GM19240 (cell line): Measurements from ENCODE around the gene SLC35G3.
A peak's percentile ranks its signal among the peaks of the same experiment; 100 is the strongest.
"Not testable (repeated sequence)": the region's sequence is repeated elsewhere in the genome, so short reads cannot be mapped to it uniquely, and the experiment has no call there.

ENCODE experiments used
- DNase-seq: peaks from one replicate; pipeline ENCODE4 v3.0.0; 2011; ENCODE audit warnings: low spot score; ENCODE audit not compliant: insufficient read length

Gene SLC35G3

DNA sequence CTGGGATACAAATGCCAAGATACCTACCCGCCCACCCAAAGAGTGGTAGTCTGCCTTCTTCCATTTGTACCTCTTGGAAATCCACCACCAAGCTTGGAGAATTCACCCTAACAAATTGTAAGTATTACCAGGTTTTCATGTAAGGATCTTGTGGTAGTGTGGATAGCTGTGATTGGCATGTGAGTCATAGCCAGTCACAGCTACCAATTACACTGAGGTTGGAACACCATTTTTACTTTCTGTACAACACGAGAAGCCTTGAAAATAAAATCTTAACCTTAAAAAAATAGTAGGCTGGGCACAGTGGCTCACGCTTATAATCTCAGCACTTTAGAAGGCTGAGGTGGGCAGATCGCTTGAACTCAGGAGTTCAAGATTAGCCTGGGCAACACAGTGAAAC, 18.5 kb upstream of the SLC35G3 start:
- no peak for DNase-seq

DNA sequence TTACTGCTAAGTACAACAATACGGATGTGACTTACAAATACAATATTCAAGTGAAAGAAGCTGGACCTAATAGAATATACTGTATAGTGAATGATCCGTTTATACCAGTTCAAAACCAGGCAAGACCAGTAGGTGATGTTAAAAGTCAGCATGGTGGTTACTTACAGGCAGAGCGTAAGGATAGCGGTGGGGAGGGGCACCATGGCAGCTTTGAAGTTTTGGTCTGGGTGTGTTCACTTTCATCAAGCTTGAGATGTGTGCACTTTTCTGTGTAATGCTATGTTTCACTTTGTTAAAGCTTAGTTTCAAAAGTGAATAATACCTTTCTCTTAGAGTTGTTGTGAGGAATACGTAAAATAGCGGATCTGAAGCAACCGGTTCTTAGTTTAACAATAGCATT, 16.5 kb upstream of the SLC35G3 start:
- no peak for DNase-seq

GRCh38 chr17:35202582-35202981, 8.4 kb upstream of the SLC35G3 start:
- DNase-seq, result not testable (repeated sequence)

DNA sequence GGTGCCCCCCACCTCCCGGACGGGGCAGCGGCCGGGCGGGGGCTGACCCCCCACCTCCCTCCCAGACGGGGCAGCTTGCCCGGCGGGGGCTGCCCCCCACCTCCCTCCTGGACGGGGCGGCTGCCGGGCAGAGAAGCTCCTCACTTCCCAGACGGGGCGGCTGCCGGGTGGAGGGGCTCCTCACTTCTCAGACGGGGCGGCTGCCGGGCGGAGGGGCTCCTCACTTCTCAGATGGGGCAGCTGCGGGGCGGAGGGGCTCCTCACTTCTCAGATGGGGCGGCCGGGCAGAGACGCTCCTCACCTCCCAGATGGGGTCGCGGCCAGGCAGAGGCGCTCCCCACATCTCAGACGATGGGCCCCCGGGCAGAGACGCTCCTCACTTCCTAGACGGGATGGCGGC, 869 bp upstream of the SLC35G3 start:
- DNase-seq, result not testable (repeated sequence)

DNA sequence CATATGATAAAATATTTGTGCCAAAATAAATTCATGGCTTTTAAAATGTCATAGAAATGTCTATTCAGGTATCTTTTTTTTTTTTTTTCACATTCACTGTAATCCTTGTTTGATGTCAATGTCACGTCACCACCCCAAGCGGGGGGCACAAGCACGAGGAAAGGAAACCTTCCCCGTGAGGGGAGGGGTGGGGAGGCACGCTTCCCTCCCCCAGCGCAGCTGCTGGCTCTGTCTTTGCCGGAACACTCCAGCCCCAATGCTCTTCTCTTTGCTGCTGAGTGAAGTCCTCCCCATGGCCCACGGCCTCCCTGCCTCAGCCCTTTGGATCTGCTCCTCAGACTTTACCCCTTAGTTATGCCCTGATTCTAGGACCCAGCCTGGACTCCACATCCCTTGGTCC, 1.5 kb downstream of the SLC35G3 start:
- DNase-seq, result no peak

DNA sequence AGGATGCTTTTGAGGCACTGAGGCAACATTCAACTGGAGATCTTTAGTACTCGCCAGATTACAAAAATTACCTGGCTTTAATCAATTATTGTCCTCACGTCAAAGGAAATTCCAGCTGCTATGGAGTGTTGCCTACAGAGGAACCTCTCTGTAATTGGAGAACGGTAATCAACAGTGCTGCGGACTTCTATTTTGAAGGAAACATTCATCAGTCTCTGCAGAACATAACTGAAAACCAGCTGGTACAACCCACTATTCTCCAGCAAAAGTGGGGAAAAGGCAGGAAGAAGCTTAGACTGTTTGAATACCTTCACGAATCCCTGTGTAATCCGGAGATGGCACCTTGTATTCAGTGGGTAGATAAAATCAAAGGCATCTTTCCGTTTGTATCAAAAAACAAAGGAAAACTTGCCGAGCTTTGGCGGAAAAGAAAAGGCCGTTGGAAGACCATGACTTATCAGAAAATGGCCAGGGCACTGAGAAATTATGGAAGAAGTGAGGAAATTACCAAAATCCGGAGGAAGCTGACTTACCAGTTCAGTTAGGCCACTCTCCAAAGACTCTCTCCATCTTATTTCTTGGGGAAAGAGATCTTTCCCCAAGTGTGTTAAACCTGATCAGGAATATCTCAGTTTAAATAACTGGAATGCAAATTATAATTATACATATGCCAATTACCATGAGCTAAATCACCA, 3.0 kb downstream of the SLC35G3 start:
- no peak for DNase-seq

DNA sequence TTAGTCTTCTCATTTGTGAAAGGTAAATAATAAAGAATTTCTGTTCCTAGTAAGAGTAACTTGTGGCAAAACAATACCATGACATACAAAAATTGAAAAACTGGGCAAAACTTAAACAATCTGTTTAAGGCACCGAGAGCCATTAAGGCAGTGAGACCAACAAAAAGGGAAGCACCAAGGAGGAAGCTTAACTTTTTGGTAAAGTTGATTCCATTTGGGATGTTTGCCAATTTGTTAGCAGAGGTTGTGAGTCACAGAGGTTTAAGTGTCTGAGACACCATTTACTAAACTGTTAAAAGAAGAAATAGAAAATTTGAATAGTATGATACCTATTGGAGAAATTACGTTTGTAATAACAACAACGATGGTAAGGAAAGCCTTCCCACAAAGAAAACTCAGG, 4.9 kb downstream of the SLC35G3 start:
- DNase-seq, result no peak

DNA sequence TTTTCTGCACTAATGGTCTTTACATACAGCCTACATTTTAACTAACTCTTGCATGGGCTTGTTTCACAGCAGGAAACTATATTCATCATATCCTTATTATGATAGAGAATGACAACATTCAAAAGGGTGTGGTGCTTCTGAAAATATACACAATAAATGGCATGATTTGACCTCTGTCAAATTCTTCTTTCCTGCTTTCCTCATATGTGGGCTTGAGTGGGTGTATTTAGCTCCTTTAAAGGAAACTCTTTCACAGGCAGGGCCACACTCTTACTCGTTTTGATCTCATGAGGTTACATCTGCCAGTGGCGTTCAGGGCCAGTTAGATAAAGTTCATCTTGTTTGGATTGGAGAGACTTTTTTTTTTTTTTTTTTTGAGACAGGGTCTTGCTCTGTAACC, 6.1 kb downstream of the SLC35G3 start:
- DNase-seq, result no peak

GRCh38 chr17:35187481-35187880, 6.7 kb downstream of the SLC35G3 start:
- DNase-seq, result no peak

GRCh38 chr17:35185849-35186248, 8.3 kb downstream of the SLC35G3 start:
- DNase-seq, result peak; percentile 10

DNA sequence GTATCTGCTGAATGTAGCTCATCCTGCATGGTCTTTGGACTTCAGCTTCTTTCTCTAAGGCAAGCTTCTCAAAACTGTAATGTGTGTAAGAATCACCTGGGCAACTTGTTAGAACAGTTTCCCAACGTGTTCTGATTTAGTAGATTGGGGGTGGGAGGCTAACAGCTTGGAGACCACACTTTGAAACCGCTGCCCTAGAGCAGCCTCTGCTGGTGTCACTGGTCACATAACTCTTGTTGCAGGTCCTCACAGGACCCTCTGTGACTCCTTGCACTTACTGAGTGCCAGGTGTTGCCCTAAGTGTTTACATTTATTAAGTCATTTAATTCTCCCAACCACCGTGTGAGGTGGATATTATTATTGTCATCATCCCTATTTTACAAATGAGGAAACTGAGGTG, 9.9 kb downstream of the SLC35G3 start:
- DNase-seq, result no peak

GRCh38 chr17:35183332-35183731, 10.9 kb downstream of the SLC35G3 start:
- DNase-seq, result no peak

DNA sequence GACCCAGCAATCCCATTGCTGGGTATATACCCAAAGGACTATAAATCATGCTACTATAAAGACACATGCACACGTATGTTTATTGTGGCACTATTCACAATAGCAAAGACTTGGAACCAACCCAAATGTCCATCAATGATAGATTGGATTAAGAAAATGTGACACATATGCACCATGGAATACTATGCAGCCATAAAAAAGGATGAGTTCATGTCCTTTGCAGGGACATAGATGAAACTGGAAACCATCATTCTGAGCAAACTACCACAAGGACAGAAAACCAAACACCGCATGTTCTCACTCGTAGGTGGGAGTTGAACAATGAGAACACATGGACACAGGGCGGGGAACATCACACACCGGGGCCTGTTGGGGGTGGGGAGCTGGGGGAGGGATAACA, 14.8 kb downstream of the SLC35G3 start:
- not testable (repeated sequence) for DNase-seq

- no peak for DNase-seq
These were observed 17.3 kb downstream of the SLC35G3 start for GRCh38 chr17:35176897-35177296.

DNA sequence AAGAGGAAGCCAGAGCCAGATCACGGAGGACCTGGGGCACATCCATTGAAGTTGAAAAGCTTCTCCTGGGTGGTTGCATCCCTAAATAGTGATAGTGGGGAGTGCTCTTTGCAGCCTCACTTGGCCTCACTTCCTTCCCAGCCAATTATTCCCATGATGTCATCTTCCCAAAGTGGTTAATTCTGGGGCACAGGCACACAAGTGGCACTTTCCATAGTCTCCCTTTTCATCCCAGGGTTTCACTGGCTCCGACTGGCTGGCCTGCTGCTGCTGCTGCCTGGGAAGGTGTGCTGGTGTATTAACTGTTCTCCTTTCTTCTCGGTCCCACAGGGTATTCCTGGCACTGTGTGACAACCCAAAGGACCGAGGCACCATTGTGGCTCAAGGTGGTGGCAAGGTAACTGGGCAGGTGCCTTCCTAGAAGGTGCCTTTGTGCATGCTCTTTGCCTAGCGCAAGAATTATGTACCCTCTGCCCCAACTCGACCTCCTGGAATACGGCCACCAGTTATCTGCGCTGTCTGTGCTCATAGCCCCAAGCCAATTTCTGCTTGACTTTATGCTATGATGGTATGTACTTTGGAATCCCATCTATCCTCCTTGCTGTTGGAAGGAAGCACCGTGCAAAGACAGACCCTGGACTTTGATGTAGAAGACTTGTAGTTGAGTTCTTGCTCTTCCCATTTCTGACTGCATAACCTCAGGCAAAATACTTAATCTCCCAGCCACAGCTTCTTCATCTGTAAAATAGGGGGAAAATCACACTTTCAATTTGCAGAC, 18.4 kb downstream of the SLC35G3 start:
- no peak for DNase-seq

DNA sequence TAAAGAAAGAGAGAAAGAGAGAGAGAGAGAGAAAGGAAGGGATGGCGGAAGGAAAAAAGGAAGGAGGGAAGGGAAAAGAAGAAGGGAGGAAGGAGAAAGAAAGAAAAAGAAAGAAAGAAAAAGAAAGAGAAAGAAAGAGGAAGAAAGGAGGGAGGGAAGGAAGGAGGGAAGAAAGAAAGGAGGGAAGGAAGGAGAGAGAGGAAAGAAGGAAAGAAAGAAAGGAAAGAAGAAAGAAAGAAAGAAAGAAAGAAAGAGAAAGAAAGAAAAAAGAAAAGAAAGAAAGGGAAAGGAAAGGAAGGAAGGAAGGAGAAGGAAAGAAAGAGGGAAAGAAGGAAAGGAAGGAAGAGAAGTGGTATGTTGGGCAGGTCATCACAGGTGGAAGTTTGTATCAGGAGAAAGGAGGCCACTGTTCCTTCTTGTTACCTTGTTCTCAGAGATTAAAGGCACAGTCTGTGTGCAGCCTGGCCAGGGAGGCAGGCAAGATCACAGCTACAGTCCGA, 19.3 kb downstream of the SLC35G3 start:
- no peak for DNase-seq

DNA sequence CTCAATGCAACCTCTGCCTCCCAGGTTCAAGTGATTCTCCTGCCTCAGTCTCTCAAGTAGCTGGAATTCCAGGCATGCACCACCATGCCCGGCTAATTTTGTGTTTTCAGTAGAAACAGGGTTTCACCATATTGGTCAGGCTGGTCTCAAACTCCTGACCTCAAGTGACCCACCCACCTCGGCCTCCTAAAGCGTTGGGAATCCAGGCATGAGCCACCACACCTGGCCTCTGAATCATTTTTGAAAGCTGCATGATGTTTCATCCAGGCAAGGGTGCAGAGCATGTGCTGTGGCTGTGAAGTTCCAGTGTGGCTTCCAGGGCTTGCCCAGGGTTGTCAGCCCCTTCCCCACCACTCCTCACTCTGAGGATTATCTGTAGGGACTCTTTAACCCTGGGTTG, 21.9 kb downstream of the SLC35G3 start:
- not testable (repeated sequence) for DNase-seq

DNA sequence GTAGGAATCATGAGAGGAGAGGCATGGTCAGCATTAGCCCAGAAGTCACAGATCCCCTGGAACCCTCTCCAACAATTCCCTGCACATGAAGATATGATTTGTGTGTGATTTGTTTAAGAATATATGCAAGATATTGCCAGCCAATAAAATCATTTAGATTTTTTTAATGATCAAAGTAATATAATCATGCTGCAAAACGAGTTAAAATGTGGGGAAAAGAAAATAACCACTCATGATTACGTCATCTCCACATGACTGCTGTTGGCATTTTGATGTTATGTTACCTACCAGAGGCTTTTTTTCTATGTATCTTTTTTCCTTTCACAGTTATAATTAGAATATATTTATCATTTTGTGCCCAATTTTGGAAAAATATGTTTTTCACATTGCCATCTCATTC, 22.4 kb downstream of the SLC35G3 start:
- DNase-seq, result no peak

- DNase-seq, result no peak
These were observed 23.0 kb downstream of the SLC35G3 start for GRCh38 chr17:35170968-35171771.

DNA sequence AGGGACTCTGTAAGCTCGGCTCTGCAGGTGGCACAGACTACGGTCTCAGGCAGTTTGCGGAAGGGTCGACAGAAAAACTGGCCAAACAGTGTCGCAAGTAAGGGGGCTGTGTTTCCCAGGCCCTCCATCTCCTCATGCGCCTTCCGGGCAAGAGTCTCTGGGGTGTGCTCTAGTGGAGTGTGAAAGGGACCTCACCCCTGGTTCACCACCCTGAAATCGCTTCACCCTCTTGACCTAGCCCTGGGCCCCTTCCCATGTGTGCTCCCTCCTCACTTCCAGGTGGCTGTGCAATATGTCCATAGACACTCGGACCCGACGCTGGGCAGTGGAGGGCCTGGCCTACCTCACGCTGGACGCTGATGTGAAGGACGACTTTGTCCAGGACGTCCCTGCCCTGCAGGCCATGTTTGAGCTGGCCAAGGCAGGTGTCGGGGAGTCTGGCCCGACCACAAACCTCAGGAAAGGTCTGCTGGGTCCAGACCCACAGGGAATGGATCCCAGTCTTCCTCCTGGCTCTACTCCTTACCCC, 24.3 kb downstream of the SLC35G3 start:
- no peak for DNase-seq

DNA sequence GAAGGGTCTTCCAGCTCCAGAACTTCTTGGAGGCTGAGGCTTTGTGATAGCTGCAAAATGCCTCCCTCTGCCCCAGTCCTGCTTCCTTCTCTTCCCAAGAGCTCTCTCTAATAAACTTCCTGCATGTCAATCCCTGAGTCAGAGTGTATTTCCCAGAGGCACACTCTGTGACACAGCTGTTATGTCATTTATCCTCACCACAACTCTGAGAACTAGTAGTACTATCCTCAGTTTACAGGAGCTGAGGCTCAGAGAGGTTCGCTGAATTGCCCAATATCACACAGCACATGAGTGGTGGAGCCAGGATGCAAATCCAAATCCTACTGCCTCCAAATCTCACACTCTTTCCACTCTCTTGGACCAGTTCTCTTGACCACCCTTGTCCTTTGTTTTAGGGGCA, 26.5 kb downstream of the SLC35G3 start:
- DNase-seq, result no peak

GRCh38 chr17:35167046-35167445, 27.1 kb downstream of the SLC35G3 start:
- no peak for DNase-seq
